HepG2 (cell line): ENCODE results near the gene PSMB2. TPM values are rescaled to one million over a fixed set of nuclear protein-coding genes. Genes with fewer than 3 reads are reported as not detected.

Experiments
- ATAC-seq: fragments of 200-7000 bp; cut with Tn5 transposase; 3 replicates; pipeline ENCODE4 v1.9.1; 2020; ENCODE audit warnings: mild to moderate bottlenecking, moderate library complexity
- BruUV-seq: library from RNA; stranded (reverse); fragments of 400-500 nt; replicated peaks from 2 replicates; lab custom pipeline; 2021; lab: Mats Ljungman, UMichigan
- CTCF ChIA-PET: fragments of 300-600 bp; formaldehyde crosslinking; extraction: SDS; loops from one replicate; lab custom pipeline; 2021; ENCODE audit warnings: low total read pairs, inconsistent platforms, low intra/inter-chr PET ratio; lab: Yijun Ruan, JAX
- POLR2A ChIA-PET: fragments of 350-600 bp; sonication (Branson Sonifier 250); formaldehyde crosslinking; loops from one replicate; lab custom pipeline; 2020; ENCODE audit warnings: antibody characterized with exemption, inconsistent platforms; lab: Yijun Ruan, JAX
- DNase-seq: peaks from one replicate; pipeline ENCODE4 v3.0.0-alpha.2; 2015; ENCODE audit warnings: low spot score
- FAIRE-seq: peaks from 3 replicates; lab custom pipeline; 2011; peaks lifted over from hg19 to GRCh38; lab: Jason Lieb, UNC
- H2AFZ ChIP-seq: one replicate; pipeline ENCODE4 v1.6.1; 2011; ENCODE audit warnings: low read length, inconsistent platforms
- H3K27ac ChIP-seq: fragments of 300-600 bp; 3 replicates; pipeline ENCODE4 v1.8.0; 2011; ENCODE audit warnings: mixed run types, mild to moderate bottlenecking, mixed read lengths, low read length, inconsistent platforms; ENCODE audit not compliant: insufficient read depth; ENCODE audit errors: extremely low read length
- H3K27me3 ChIP-seq, 2 experiments: fragments of 200-600 bp in 1 of 2; 2 replicates in 1 of 2; 3 replicates in 1 of 2; pipeline versions ENCODE4 v1.6.0 to v1.8.0; 2011; ENCODE audit warnings: low read length in 2 of 2, mild to moderate bottlenecking in 2 of 2, moderate library complexity in 2 of 2, inconsistent platforms in 1 of 2; ENCODE audit not compliant: insufficient read depth in 2 of 2, control insufficient read depth in 1 of 2
- H3K36me3 ChIP-seq, 2 experiments: fragments of 200-600 bp in 1 of 2; replicated peaks in 1 of 2; 2 replicates in 1 of 2; 3 replicates in 1 of 2; pipeline versions ENCODE4 v1.5.1 to v1.8.0; 2011; ENCODE audit warnings: low read length in 2 of 2, inconsistent platforms in 1 of 2; ENCODE audit not compliant: insufficient read depth in 2 of 2, control insufficient read depth in 1 of 2
- H3K4me1 ChIP-seq: 2 replicates; pipeline ENCODE4 v1.5.1; 2012; ENCODE audit warnings: low read length, inconsistent platforms; ENCODE audit not compliant: insufficient read depth
- H3K4me2 ChIP-seq: 2 replicates; pipeline ENCODE4 v1.6.0; 2011; ENCODE audit warnings: low read depth, low read length, inconsistent platforms
- H3K4me3 ChIP-seq, 3 experiments: fragments of 200-600 bp in 1 of 3; sonication (generic), shearing (Covaris generic) in 1 of 3; replicated peaks in 1 of 3; 2 replicates each; pipeline ENCODE4 v1.5.1; 2011 to 2016; ENCODE audit warnings: low read length in 3 of 3, inconsistent platforms in 2 of 3, low read depth in 2 of 3, mild to moderate bottlenecking in 2 of 3, control low read depth in 1 of 3, mixed read lengths in 1 of 3; ENCODE audit not compliant: insufficient read depth in 1 of 3
- H3K79me2 ChIP-seq: one replicate; pipeline ENCODE4 v1.6.1; 2011; ENCODE audit warnings: low read length, inconsistent platforms; ENCODE audit not compliant: insufficient read depth
- H3K9ac ChIP-seq: 2 replicates; pipeline ENCODE4 v1.6.0; 2011; ENCODE audit warnings: mild to moderate bottlenecking, low read depth, low read length, inconsistent platforms; ENCODE audit not compliant: insufficient read depth
- H3K9me3 ChIP-seq: 2 replicates; pipeline ENCODE4 v1.5.1; 2012; ENCODE audit warnings: mild to moderate bottlenecking, low read length
- H4K20me1 ChIP-seq: 2 replicates; pipeline ENCODE4 v1.6.0; 2011; ENCODE audit warnings: inconsistent platforms, mild to moderate bottlenecking, low read length, moderate library complexity; ENCODE audit not compliant: insufficient read depth
- BRCA1 ChIP-seq: sonication (generic); formaldehyde crosslinking; IDR thresholded peaks from 2 replicates; pipeline ENCODE4 v1.4.0; 2020; ENCODE audit warnings: missing genetic modification reagents
- NFYC ChIP-seq: IDR thresholded peaks from 2 replicates; pipeline ENCODE4 v1.6.1; 2016; ENCODE audit warnings: missing genetic modification reagents, missing compliant biosample characterization
- SOX5 ChIP-seq: IDR thresholded peaks from 2 replicates; pipeline ENCODE4 v1.6.1; 2016; ENCODE audit warnings: borderline replicate concordance
- SUZ12 ChIP-seq: fragments of 150-350 bp; IDR thresholded peaks from 2 replicates; pipeline ENCODE4 v1.6.1; 2014; ENCODE audit warnings: low read depth, low read length
- ZNF432 ChIP-seq: sonication (generic); formaldehyde crosslinking; IDR thresholded peaks from 2 replicates; pipeline ENCODE4 v1.5.0; 2020; ENCODE audit warnings: missing genetic modification reagents, mild to moderate bottlenecking, borderline replicate concordance
- ZNF496 ChIP-seq: sonication (generic); formaldehyde crosslinking; IDR thresholded peaks from 2 replicates; pipeline ENCODE4 v1.8.1; 2023; ENCODE audit warnings: mild to moderate bottlenecking, moderate library complexity, missing genetic modification reagents; ENCODE audit not compliant: insufficient replicate concordance
- ZNF879 ChIP-seq: sonication (generic); formaldehyde crosslinking; IDR thresholded peaks from 2 replicates; pipeline ENCODE4 v1.8.1; 2023; ENCODE audit warnings: missing genetic modification reagents
- WGBS: methylation state at CpG from one replicate; pipeline ENCODE4 v1.1.6; 2017; ENCODE audit warnings: low lambda C conversion rate; 5-methylcytosine and 5-hydroxymethylcytosine counted together
- in situ Hi-C: cut with HindIII; loops from 2 replicates; pipeline ENCODE4 v1.10.0; 2017; ENCODE audit warnings: low pct_unique_long_range_greater_than_20kb; ENCODE audit not compliant: extremely low pct_ligation_motif_present
- intact Hi-C: fragments of 100-400 bp; cut with micrococcal nuclease; formaldehyde crosslinking; loops from one replicate; pipeline ENCODE4 v1.10.0; 2022; ENCODE audit not compliant: unreplicated experiment
- polyA plus RNA-seq, 8 experiments: library from polyadenylated mRNA; depleted of rRNA in 3 of 8; stranded (reverse) in 7 of 8; unstranded in 1 of 8; fragments of >200 nt; fragmentation: Illumina TruSeq in 4 of 8; extraction: Trizol in 4 of 8; gene quantifications; 2 replicates each; pipeline versions ENCODE4 v1.2.1 to v1.2.3, GENCODE V29; 2011 to 2016; ENCODE audit warnings: low read depth in 4 of 8, missing spikeins in 1 of 8, mixed read lengths in 1 of 8; ENCODE audit not compliant: insufficient read depth in 1 of 8
- total RNA-seq, 5 experiments: library from RNA; depleted of rRNA; stranded (reverse); fragments of >200 nt; fragmentation: Illumina TruSeq; extraction: Trizol; gene quantifications; 2 replicates each; pipeline ENCODE4 v1.2.3, GENCODE V29; 2016; ENCODE audit warnings: low read depth in 1 of 5
- TF ChIP-seq, protein P1 (sequence below): sonication (generic); formaldehyde crosslinking; IDR thresholded peaks from 2 replicates; pipeline ENCODE4 v1.5.0; 2020; ENCODE audit warnings: mild to moderate bottlenecking, missing genetic modification reagents, borderline replicate concordance

Gene PSMB2
- total and polyA plus RNA-seq, 2 of the 13 experiments (the other 11 are each of a cell fraction or from before 2014, with no cell fraction given): 60.6 to 62.2 TPM

DNA sequence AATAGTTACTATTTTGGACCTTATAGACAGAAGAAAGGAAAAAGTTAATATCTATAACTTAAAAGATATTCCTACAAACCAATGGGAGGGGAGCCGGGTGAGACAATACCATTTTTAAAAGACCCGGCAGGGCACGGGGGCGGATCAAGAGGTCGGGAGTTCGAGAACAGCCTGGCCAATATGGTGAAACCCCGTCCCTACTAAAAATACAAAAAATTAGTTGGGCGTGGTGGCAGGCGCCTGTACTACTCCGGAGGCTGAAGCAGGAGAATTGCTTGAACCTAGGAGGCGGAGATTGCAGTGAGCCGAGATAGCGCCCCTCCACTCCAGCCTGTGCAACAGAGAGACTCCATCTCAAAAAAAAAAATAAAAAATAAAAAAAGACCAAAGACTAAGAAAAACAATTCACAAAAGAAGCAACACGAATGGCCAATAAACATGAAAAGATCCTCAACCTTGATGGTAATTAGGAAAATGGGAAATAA lies 1.2 kb upstream of the PSMB2 start:
- ATAC-seq (no peak), DNase-seq (no peak)
- H3K27me3 ChIP-seq: peaks cover 0 to 10% of the 10 kb centered on the region in 2 experiments; a peak in 2 of 5 replicates
- H3K4me3 ChIP-seq: peak overlapping the region; percentile 93 to 99 (median 98)
- H3K79me2 ChIP-seq: peaks cover 36% of the 10 kb centered on the region
- 2% methylated on average over 14 of the region's 14 CpGs for WGBS
- H3K36me3 ChIP-seq: peaks cover 0 to 2% of the 10 kb centered on the region in 2 experiments; a peak in 1 of 5 replicates
- no peaks in the 10 kb centered on the region; the same call in 1 of the 2 replicates for H4K20me1 ChIP-seq
- in situ Hi-C loops: no loop called here
- no TSS peak for BruUV-seq
- no peaks in the 10 kb centered on the region for H3K9me3 ChIP-seq
- peaks cover 17% of the 10 kb centered on the region for H3K4me1 ChIP-seq
- POLR2A ChIA-PET: no interaction called here
- peak overlapping the region; percentile 85 for H3K4me2 ChIP-seq
- TF ChIP-seq BRCA1 (CRISPR knock-in tag) (no peak), ZNF496 (CRISPR knock-in tag) (no peak), SOX5 (CRISPR knock-in tag) (0 out of 2 replicates have a peak, but pooled peaks have one; percentile 7), NFYC (no peak)
- TF ChIP-seq, all 625 proteins: peak for 1
- H3K9ac ChIP-seq: peak overlapping the region; percentile 99
- intact Hi-C loops: loop anchor here (5.0 to 10.0 kb wide), 2 partner anchors 62 to 65 kb away; no protein-coding TSS in a partner anchor
- peak overlapping the region; percentile 95 for H3K27ac ChIP-seq
- FAIRE-seq: no peak
- CTCF ChIA-PET: no interaction called here
- peak overlapping the region; percentile 84 for H2AFZ ChIP-seq

DNA sequence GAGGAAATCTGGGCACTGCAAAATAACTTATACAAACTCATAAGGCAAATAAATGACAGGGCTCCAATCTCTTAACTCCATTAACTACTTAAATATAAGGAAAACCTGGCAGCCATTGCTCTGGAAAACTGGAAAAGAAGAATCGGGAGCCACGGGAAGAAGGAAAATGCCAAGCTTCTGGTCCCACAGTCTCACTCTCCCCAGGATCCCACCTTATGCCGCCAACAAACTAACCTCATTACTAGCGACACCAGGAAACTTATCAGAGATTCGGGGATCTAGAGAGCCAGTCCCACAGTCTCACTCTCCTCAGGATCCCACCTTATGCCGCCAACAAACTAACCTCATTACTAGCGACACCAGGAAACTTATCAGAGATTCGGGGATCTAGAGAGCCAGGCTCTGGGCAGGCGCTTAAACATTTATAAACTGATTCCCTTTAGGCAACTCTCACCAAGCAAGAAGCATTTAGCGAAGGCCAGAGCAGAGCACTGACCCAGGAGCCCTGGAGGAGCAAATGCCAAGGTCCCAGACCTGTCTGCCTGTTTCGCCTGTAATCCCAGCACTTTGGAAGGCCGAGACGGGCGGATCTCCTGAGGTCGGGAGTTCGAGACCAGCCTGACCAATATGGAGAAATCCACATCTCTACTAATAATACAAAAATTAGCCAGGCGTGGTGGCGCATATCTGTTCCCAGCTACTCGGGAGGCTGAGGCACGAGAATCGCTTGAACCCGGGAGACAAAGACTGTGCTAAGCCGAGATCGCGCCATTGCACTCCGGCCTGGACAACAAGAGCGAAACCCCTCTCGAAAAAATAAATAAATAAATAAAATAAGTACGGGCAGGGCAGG lies 720 bp downstream of the PSMB2 start:
- H3K4me3 ChIP-seq: peak overlapping the region; percentile 93 to 99 (median 98)
- no peak for FAIRE-seq
- in situ Hi-C loops: no loop called here
- peaks cover 55% of the 10 kb centered on the region for H3K79me2 ChIP-seq
- peak overlapping the region; percentile 85 for H3K4me2 ChIP-seq
- peaks cover 27% of the 10 kb centered on the region for H3K4me1 ChIP-seq
- H3K27ac ChIP-seq: peak overlapping the region; percentile 95
- H2AFZ ChIP-seq: no peak overlapping the region
- H3K36me3 ChIP-seq: peaks cover 2 to 7% of the 10 kb centered on the region in 2 experiments; a peak in 2 of 5 replicates
- no peaks in the 10 kb centered on the region for H3K9me3 ChIP-seq
- ATAC-seq: no peak
- intact Hi-C loops: loop anchor here (5.0 to 10.0 kb wide), 2 partner anchors 63 to 64 kb away; no protein-coding TSS in a partner anchor
- ChIA-PET CTCF (no interaction called here), POLR2A (no interaction called here)
- 2% methylated on average over 23 of the region's 29 CpGs for WGBS
- peaks cover 0 to 10% of the 10 kb centered on the region in 2 experiments; a peak in 1 of 5 replicates for H3K27me3 ChIP-seq
- H3K9ac ChIP-seq: peak overlapping the region; percentile 99
- peaks cover 2% of the 10 kb centered on the region; the same call in 1 of the 2 replicates for H4K20me1 ChIP-seq
- no peak for DNase-seq
- TSS peak; percentile 57 for BruUV-seq
- TF ChIP-seq, protein P1, sequence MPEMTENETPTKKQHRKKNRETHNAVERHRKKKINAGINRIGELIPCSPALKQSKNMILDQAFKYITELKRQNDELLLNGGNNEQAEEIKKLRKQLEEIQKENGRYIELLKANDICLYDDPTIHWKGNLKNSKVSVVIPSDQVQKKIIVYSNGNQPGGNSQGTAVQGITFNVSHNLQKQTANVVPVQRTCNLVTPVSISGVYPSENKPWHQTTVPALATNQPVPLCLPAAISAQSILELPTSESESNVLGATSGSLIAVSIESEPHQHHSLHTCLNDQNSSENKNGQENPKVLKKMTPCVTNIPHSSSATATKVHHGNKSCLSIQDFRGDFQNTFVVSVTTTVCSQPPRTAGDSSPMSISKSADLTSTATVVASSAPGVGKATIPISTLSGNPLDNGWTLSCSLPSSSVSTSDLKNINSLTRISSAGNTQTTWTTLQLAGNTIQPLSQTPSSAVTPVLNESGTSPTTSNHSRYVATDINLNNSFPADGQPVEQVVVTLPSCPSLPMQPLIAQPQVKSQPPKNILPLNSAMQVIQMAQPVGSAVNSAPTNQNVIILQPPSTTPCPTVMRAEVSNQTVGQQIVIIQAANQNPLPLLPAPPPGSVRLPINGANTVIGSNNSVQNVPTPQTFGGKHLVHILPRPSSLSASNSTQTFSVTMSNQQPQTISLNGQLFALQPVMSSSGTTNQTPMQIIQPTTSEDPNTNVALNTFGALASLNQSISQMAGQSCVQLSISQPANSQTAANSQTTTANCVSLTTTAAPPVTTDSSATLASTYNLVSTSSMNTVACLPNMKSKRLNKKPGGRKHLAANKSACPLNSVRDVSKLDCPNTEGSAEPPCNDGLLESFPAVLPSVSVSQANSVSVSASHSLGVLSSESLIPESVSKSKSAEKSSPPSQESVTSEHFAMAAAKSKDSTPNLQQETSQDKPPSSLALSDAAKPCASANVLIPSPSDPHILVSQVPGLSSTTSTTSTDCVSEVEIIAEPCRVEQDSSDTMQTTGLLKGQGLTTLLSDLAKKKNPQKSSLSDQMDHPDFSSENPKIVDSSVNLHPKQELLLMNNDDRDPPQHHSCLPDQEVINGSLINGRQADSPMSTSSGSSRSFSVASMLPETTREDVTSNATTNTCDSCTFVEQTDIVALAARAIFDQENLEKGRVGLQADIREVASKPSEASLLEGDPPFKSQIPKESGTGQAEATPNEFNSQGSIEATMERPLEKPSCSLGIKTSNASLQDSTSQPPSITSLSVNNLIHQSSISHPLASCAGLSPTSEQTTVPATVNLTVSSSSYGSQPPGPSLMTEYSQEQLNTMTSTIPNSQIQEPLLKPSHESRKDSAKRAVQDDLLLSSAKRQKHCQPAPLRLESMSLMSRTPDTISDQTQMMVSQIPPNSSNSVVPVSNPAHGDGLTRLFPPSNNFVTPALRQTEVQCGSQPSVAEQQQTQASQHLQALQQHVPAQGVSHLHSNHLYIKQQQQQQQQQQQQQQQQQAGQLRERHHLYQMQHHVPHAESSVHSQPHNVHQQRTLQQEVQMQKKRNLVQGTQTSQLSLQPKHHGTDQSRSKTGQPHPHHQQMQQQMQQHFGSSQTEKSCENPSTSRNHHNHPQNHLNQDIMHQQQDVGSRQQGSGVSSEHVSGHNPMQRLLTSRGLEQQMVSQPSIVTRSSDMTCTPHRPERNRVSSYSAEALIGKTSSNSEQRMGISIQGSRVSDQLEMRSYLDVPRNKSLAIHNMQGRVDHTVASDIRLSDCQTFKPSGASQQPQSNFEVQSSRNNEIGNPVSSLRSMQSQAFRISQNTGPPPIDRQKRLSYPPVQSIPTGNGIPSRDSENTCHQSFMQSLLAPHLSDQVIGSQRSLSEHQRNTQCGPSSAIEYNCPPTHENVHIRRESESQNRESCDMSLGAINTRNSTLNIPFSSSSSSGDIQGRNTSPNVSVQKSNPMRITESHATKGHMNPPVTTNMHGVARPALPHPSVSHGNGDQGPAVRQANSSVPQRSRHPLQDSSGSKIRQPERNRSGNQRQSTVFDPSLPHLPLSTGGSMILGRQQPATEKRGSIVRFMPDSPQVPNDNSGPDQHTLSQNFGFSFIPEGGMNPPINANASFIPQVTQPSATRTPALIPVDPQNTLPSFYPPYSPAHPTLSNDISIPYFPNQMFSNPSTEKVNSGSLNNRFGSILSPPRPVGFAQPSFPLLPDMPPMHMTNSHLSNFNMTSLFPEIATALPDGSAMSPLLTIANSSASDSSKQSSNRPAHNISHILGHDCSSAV (CRISPR knock-in tag): no peak
- TF ChIP-seq SUZ12 (no peak), ZNF432 (CRISPR knock-in tag) (0 out of 2 replicates have a peak, but pooled peaks have one; percentile 56), ZNF879 (CRISPR knock-in tag) (peak; percentile 19; the same call in 1 of the 2 replicates)
